Measurements from ENCODE around the gene THPO.

The THPO gene

DNA sequence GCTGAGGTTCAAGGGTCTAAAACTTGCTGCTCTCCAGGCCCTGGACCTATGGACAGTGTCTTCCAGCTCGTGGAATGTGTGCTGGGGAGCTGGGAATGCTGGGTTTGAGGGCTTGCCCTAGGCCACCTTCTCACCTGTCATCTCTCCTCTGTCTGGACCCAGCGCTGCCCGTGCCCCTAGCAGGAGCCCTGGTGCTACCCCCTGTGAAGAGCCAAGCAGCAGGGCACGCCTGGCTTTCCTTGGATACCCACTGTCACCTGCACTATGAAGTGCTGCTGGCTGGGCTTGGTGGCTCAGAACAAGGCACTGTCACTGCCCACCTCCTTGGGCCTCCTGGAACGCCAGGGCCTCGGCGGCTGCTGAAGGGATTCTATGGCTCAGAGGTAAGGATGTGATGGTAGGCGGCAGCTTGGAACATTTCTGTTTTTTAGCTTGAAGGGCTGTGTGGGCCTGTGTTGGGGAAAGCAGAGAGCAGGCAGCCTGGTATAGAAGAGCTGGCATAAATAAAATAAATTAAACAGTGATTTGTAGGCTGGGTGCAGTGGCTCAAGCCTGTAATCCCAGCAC lies 6.9 kb upstream of the THPO start:
- DNase-seq (ENCODE audit: low read depth in 2 of 2) = no peak

DNA sequence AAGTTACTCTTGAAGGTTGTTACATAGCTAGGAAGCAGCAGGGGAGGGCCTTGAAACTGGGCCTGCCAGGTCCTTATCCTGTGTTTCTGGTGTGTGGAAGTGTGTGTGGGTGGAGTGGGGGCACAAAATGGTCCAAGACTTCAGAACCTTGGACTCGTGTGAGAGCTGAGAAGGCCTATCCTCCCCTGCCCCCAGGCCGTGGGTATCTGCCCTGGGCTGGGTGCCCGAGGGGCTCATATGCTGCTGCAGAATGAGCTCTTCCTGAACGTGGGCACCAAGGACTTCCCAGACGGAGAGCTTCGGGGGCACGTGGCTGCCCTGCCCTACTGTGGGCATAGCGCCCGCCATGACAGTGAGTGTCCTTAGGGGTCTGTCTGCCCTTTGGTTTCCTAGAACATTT lies 6.3 kb upstream of the THPO start:
- DNase-seq (ENCODE audit: low read depth in 2 of 2) = no peak

DNA sequence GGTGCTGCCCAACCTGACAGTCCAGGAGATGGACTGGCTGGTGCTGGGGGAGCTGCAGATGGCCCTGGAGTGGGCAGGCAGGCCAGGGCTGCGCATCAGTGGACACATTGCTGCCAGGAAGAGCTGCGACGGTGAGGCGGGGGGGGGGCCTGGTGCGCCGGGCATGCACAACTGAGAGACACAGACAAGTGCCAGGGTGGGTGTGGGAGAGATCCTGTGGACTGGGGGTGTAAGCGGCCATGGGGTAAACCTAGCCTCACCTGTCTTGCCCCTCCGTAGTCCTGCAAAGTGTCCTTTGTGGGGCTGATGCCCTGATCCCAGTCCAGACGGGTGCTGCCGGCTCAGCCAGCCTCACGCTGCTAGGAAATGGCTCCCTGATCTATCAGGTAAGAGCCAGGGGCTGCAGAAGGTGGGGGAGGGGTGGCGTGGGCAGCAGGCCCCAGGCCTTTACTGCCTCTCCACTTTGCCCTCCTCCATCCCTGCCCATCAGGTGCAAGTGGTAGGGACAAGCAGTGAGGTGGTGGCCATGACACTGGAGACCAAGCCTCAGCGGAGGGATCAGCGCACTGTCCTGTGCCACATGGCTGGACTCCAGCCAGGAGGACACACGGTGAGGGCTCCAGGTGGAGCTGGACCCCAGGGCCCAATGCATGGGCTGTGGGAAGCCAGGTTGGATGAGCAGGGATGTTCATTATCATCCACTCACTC lies 5.2 kb upstream of the THPO start:
- no peak for DNase-seq (ENCODE audit: low read depth in 2 of 2)

DNA sequence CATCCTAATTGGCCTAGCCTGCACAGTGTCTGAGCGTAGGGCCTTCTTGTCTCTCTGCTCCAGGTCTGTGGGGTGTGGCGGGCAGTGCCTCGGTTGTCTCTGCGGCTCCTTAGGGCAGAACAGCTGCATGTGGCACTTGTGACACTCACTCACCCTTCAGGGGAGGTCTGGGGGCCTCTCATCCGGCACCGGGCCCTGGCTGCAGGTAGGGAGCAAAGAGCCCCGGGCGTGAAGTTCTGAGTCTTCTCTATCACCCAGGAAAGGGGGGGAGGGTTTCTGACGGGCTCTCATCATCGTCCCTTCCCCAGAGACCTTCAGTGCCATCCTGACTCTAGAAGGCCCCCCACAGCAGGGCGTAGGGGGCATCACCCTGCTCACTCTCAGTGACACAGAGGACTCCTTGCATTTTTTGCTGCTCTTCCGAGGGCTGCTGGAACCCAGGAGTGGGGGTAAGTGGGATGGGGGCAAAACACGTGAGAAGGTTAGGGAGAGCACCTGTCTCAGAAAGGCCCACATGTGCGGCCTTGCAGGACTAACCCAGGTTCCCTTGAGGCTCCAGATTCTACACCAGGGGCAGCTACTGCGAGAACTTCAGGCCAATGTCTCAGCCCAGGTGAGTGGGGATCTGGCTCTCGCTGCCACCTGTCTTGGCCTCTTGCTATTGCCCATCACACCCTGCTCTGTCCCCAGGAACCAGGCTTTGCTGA lies 4.5 kb upstream of the THPO start:
- DNase-seq (ENCODE audit: low read depth in 2 of 2) = no peak

DNA sequence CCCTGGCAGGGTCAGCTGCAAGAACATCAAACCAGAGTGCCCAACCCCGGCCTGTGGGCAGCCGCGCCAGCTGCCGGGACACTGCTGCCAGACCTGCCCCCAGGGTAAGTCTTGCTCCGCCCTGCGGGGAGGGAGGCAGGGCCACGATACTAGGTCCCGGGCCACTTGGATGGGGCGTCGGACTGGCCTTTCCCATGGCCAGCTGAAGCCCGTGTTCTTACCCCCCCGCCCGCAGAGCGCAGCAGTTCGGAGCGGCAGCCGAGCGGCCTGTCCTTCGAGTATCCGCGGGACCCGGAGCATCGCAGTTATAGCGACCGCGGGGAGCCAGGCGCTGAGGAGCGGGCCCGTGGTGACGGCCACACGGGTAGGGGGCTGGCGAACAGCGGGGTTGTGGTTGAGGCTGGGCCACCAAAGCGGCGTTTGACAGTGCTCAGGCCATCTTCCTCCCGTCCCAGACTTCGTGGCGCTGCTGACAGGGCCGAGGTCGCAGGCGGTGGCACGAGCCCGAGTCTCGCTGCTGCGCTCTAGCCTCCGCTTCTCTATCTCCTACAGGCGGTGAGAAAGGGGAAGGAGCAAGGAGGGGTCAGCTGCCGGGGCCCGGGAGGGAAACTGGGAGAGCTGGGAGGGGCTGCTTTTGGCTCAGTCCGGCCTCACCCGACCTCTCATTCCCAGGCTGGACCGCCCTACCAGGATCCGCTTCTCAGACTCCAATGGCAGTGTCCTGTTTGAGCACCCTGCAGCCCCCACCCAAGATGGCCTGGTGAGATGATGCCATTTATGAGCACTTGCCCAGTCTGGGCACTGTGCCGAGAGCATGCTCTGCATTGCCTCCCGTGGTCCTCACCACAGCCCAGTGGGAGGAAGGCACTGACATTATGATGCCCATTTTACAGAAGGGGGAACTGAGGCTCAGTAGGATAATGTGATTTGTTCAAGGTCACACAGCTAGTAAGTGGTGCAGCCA lies 3.5 kb upstream of the THPO start:
- no peak for DNase-seq (ENCODE audit: low read depth in 2 of 2)

DNA sequence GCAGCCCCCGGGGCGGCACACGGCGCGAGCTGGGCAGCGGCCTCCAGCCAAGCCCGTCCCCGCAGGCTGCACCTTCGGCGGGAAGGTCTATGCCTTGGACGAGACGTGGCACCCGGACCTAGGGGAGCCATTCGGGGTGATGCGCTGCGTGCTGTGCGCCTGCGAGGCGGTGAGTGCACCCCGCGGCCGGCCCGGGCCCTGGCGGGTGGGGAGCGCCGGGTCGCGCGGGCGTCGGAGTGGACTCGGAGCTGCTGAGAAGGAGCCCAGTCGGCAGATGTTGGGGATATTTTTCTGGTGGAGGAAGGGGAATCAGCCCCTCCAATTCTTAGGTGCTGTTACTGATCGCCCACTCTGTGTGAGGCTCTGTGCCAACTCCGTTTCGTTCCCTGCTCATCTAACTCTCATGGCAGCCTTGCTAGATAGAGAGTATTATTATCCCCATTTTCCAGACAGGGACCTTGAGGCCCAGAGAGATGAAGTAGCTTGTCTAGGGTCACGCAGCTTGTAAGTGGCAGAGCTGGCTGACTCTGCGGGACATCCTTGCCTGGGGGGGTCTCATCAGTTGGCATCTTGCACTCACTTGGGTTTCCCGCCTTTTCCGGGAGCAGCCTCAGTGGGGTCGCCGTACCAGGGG lies 2.7 kb upstream of the THPO start:
- DNase-seq (ENCODE audit: low read depth in 2 of 2) = no peak

DNA sequence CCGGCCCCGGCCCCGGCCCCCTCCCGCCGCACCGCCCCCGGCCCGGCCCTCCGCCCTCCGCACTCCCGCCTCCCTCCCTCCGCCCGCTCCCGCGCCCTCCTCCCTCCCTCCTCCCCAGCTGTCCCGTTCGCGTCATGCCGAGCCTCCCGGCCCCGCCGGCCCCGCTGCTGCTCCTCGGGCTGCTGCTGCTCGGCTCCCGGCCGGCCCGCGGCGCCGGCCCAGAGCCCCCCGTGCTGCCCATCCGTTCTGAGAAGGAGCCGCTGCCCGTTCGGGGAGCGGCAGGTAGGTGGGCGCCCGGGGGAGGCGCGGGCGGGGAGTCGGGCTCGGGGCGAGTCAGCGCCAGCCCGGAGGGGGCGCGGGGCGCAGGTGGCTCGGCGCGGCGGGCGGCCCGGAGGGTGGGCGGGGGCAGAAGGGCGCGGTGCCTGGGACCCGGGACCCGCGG lies 2.2 kb upstream of the THPO start:
- DNase-seq (ENCODE audit: low read depth in 2 of 2) = peak in 1 of 2 donors; percentile 15

DNA sequence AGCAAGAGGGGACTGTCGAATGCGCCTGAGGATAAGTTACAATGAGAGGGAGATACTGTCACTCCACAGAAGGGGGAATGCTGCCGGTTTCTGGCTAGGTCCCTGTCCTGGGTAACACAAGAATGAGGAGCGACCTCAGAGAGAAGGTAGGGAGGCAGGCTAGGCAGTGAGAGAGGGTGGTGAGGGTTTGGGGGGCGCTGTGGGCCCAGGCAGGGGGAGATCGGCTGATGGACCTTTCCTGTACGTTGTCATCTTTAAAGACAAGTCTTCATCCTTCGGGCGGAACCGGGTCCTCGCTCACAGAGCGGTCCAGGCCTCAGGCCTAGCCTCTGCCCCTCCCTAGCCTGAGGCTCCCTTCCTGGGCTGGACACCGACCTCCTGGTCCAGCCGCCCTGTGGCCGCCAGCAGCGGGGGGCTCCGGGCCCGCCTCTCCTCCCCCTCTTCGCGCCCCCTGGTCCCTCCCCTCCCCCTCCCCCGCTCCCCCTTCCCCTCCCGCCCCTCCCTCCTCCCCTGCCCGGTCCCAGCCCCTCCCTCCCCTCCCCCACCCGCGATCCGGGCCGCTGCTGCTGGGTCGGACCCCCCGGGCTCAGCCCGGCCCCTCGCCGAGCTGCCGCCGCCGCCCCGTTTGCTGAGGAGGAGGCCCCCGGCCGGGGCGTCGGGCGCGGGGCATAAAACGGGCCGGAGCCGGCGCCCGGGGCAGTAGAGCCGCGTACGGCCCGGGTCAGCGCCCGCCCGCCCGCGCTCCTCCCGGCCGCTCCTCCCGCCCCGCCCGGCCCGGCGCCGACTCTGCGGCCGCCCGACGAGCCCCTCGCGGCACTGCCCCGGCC lies 1.6 kb upstream of the THPO start, which contains the start of gene CHRD:
CHRD (plus strand) TSS at position 697 of the 827 bp plus-strand sequence. CDS start 265 bp downstream, outside the sequence.
- no peak for DNase-seq (ENCODE audit: low read depth in 2 of 2)

DNA sequence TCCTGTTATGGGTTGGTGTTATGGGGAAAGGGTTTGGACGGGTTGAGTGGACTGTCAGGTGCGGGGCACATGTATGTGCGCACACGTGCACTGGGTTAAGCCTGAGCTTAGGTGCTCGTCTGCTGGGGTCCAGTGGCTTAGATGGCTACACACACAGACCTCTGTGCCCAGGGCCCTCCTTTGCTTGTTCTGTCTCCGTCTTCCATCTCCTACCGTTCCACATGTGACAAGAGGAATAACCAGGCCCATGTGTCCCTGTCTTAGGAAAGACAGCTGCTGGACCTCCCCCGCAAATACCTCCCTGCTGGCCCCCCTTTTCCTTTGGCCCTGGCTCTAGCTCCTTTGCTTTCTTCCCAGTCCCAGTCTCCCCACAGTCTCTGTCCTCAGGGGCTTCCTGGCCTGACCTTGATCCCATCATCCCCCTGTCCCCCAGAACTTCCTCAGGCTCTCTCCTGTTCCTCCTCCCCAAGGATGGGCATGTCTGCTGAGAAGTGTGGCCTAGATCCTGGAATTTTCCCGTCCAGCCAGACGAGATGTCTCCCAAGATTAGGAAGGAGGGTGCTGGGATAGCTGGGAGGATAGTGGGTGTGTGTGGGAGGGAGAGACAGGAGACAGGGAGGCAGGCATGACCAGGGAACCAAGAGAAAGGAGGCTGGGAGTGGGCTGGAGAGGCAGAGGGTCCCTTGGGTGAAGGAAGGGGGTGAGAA lies 797 bp upstream of the THPO start:
- no peak for DNase-seq (ENCODE audit: low read depth in 2 of 2)

DNA sequence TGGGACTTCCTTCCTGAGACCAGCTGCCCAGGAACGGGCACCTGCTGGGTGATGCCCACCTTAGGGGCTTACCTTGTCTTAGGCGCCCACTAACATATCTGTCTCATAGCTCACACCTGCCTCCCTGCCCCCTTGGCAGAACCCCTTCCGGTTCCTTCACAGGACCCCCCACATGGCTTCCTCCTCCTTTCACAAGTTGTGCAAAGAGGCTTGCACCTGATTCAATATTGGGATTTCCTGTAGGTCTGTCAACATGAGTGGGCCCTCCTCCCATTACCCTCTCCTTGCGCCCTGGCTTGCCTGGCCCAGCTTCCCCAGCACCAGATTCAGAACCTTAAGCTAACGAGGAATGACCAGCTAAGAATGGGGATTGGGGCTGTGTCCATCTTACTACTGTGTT lies 633 bp downstream of the THPO start:
- DNase-seq (ENCODE audit: low read depth in 2 of 2) = no peak

DNA sequence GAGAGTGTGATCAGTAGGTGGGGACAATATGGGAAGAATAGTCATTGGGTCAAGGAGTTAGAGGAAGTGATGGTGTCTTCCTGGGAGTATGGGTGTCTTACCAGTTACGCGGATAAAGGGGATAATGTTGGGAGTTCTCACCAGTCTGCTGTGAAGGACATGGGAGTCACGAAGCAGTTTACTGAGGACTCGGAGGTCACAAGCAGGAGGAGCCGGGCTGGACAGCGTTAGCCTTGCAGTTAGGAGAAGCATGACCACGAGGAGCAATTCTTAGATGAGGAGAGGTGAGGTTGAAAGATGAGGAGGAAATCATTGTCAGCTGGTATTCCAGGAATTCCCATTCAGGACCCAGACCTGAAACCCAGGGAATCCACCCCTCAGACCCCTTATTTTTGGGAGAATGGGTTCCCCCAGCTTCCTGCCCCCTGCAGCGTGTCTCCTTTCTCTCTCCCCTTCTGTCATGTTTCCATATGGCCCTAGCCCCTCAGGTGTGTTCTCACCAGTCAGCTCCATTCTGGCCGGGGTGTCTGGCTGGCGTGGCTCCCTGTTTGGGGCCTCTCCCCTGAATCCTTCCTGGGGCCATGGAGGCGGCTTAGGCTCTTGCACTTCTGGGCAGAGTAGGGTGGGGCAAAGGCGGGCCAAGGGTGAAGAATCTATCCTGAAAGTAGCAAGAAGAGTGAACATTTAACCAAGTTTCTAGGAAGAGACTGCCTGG lies 2.1 kb downstream of the THPO start:
- DNase-seq (ENCODE audit: low read depth in 2 of 2) = no peak

DNA sequence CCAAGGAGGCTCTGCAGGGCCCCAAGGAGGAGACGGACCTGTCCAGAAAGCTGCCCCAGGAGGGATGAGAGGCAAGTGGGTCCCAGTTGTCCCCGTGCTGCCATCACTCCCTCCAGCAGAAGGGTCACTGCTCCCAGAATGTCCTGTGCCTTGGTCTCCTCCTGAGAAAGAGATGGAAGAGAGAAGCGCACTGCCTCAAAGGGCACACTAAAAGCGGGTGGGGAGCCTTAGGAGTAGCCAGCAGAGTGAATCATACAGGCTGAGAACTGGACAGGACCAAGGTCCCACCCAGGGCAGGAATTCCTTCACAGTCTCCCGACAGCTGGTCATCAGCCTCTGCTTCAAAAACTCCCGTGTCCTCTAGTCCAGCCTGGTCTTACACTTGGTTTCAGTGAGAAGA lies 4.6 kb downstream of the THPO start:
- DNase-seq (ENCODE audit: low read depth in 2 of 2) = no peak

DNA sequence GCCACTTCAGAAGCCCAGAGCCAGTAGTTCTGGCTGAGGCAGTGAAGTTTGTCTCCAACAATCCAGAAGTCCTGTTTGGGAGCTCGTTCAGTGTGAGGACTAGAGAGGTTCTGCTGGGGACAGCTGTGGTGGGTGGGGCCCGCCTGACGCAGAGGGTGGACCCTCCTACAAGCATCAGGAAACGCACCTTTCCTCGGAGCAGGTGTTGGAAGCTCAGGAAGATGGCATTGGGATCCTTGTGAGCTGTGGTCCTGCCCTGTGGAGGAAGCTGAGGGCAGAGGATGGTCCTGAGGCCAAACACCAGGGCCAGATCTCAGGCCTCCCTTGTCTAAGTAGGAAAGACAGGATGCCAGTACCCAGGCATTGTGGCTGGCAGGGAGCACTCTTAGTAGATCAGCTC lies 5.1 kb downstream of the THPO start:
- no peak for DNase-seq (ENCODE audit: low read depth in 2 of 2)

DNA sequence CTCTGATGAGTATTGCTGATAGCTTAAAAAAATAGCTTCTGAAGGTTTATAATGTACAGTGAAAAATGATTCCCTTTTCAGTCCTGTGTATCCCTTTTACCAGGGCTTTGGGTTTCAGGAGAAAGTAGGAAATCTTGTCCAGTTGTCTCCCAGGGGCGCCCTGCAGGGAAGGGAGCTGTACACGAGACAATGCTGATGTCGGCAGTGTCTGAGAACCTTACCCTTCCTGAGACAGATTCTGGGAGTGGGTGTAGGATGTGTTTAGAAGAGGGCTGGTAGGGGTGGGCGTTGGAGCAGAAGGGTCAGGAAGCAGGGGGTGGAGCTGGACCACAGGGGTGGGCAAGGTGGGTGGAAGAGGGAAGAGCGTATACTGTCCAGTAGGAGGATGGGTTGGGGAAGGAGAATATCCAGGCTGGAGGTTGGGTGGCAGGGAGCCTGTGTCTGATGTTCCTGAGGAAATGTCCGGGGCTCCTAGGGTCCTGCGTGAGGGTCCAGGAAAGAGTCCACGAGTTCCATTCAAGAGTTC lies 5.6 kb downstream of the THPO start:
- DNase-seq (ENCODE audit: low read depth in 2 of 2) = no peak

DNA sequence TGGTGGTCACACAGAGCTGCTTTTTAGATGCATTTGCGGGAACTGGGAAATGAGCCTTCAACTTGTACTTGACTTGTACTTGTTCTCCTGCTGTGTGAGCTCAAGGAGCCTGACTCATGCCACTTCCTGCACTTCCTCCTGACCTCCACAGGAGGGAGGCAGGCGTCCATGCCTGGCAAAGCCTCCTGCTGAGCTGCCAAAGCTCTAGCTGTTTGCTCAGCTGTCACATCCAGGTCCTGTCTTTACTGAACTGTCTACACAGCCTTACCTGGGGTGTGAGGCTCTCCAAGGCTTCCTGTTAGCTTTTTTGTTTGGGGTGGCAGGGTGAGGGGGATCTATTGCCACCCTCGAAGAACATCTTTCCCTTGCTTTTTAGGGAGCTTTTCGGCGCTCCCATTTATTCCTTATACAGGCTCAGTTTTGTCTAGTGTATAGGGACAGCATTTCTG lies 6.4 kb downstream of the THPO start:
- DNase-seq (ENCODE audit: low read depth in 2 of 2) = peak in 1 of 2 donors; percentile 30

DNA sequence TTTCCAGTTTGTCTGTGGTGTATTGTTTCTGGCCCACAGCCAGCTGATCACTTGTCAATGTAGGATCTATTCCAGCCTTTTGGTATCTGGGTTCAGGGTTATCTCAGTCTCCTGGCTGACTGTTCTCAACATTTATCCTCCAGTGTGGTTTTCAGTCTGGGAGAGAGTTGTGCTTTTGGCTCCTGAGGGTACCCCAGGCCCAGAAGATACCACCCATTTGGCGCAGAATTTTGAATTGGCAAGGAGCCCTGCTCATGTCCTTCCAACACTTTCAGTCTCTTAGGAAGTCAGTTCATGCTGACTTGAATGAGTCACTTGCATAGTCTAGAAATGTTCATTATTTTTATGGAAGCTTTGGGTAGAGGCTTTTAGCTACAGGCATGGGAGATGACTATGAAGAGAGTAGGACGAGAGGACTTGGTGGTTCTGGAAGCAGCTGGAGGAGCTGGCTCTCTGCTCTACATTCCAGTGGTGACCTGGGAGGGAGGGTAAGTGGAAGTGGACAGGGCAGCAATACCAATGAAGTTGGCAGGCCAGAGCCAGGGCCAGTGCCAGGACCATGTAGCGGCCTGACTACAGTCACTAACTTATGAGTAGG lies 9.3 kb downstream of the THPO start:
- DNase-seq (ENCODE audit: low read depth in 2 of 2) = no peak

DNA sequence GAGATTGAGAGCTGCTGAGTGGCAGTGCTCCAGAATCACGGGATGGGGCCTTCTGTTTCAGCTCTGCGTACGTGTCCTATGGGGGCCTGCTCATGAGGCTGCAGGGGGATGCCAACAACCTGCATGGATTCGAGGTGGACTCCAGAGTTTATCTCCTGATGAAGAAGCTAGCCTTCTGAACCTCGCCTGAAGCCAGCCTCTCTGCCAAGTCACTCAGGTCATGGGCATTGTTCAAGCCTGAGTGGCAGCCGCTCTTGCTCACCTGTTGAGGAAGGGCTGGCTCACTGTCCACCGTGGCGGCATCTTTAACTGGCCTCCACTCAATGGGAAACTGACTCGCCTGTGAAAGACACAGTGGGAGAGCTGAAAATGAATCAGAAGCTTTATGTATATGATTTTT lies 9.9 kb downstream of the THPO start:
- DNase-seq (ENCODE audit: low read depth in 2 of 2) = no peak

DNA sequence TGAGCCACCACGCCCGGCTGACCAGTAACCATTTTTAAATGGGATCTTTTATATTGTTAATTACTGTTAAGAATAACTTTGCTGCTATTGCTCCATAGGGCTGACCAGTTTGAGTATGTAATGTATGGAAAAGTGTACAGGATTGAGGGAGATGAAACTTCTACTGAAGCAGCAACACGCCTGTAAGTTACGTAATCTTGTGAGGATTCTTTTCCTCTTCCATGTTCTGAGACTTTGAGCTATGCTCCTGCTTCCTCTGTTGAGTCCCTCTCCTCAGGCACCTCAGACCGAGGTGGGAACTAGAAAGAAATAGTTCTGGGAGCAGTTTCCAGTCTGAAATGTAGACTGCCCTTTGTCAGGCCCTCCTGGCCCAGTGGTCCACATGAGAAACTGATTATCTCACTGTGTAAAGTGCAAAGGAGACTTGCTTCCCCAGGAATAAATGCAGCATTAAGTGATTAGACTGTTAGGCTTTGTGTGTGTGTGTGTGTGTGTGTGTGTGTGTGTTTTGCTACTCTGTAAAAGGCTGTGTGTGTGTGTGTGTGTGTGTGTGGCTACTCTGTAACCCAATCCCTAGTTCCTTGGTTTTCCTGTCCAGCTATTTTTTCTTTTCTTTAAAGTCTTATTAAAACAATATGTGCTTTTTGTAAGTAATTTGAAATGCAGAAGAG lies 11.3 kb downstream of the THPO start:
- DNase-seq (ENCODE audit: low read depth in 2 of 2) = no peak

All from stimulated activated CD8-positive, alpha-beta memory T cell treated with anti-CD3 and anti-CD28 coated beads, Interleukin-7, amount 100 ng/mL, for 4 hours (primary cell).